NB4 (cell line): ENCODE results near the gene BICD1.

ENCODE experiments used
- CTCF ChIP-seq: IDR thresholded peaks from one replicate; pipeline ENCODE4 v1.5.1; 2012; ENCODE audit warnings: low read depth, low read length
- MAX ChIP-seq: IDR thresholded peaks from 2 replicates; pipeline ENCODE4 v1.6.1; 2011; ENCODE audit warnings: low read depth, low read length
- MYC ChIP-seq: IDR thresholded peaks from 2 replicates; pipeline ENCODE4 v1.6.1; 2011; ENCODE audit warnings: low read depth, low read length
- POLR2A ChIP-seq: IDR thresholded peaks from 2 replicates; pipeline ENCODE4 v1.6.1; 2011; ENCODE audit warnings: mild to moderate bottlenecking; ENCODE audit not compliant: insufficient read length; ENCODE audit errors: extremely low read depth

DNA sequence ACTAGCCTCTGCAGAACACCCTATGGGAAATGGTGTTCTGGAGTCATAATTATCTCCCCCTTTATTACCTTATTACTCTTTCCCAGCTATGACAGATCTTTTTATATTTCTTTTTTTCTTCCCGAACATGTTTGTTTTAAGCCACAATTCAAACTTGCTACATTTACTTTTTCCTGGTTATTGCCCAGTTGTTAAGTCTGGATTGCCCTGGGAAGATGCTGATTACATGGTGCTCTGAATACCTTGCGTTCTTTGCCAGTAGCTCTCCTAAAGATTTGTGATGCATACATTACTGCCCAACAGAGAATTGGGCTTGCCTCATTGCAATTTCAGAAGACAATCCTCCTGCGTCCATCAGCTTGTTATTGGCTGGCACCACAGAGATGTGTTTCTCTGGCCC, 174.5 kb downstream of the BICD1 start:
- TF ChIP-seq CTCF (no peak), POLR2A (no peak), MAX (no peak), MYC (no peak)
